SK-N-SH treated with all-trans-retinoic acid at 6 μM for 48 hours (cell line): ENCODE data around the gene ZMAT3.

Experiments
- ARNTL ChIP-seq: fragments of 450-650 bp; formaldehyde crosslinking; IDR thresholded peaks from 2 replicates; pipeline ENCODE4 v1.5.0; 2020; ENCODE audit warnings: low read depth, mild to moderate bottlenecking, moderate library complexity, borderline replicate concordance
- CREB5 ChIP-seq: fragments of 250-450 bp; sonication (Bioruptor Pico); IDR thresholded peaks from 2 replicates; pipeline ENCODE4 v1.5.1; 2020; ENCODE audit warnings: low read depth, mild to moderate bottlenecking, moderate library complexity
- ESRRG ChIP-seq: fragments of 250-450 bp; sonication (Bioruptor Pico); IDR thresholded peaks from 2 replicates; pipeline ENCODE4 v1.6.1; 2021; ENCODE audit warnings: mild to moderate bottlenecking
- GLIS3 ChIP-seq: fragments of 250-450 bp; sonication (Bioruptor Pico); IDR thresholded peaks from 2 replicates; pipeline ENCODE4 v1.5.0; 2020; ENCODE audit warnings: mild to moderate bottlenecking, moderate library complexity
- ISL1 ChIP-seq: fragments of 250-450 bp; sonication (Bioruptor Pico); IDR thresholded peaks from 2 replicates; pipeline ENCODE4 v2.1.2; 2022; ENCODE audit warnings: mild to moderate bottlenecking, moderate library complexity
- OSR1 ChIP-seq: fragments of 250-450 bp; sonication (Bioruptor Pico); IDR thresholded peaks from 2 replicates; pipeline ENCODE4 v1.8.0; 2022; ENCODE audit warnings: moderate library complexity, mild to moderate bottlenecking, inconsistent platforms
- RARB ChIP-seq: fragments of 250-450 bp; sonication (Bioruptor Pico); IDR thresholded peaks from 2 replicates; pipeline ENCODE4 v1.8.0; 2021; ENCODE audit warnings: mild to moderate bottlenecking, moderate library complexity
- SNAI2 ChIP-seq: fragments of 250-450 bp; sonication (Bioruptor Pico); IDR thresholded peaks from 2 replicates; pipeline ENCODE4 v1.5.0; 2020; ENCODE audit warnings: mild to moderate bottlenecking, moderate library complexity
- ZFP3 ChIP-seq: fragments of 250-450 bp; sonication (Bioruptor Pico); IDR thresholded peaks from 2 replicates; pipeline ENCODE4 v1.5.0; 2020; ENCODE audit warnings: mild to moderate bottlenecking, moderate library complexity
- ZNF565 ChIP-seq: fragments of 450-650 bp; formaldehyde crosslinking; conservative IDR thresholded peaks from 2 replicates; pipeline ENCODE4 v1.5.0; 2020; ENCODE audit warnings: low read depth, mild to moderate bottlenecking, moderate library complexity
- TF ChIP-seq, protein P1 (sequence below): fragments of 250-450 bp; sonication (Bioruptor Pico); IDR thresholded peaks from 2 replicates; pipeline ENCODE4 v1.8.0; 2020; ENCODE audit warnings: mild to moderate bottlenecking, moderate library complexity, borderline replicate concordance

DNA sequence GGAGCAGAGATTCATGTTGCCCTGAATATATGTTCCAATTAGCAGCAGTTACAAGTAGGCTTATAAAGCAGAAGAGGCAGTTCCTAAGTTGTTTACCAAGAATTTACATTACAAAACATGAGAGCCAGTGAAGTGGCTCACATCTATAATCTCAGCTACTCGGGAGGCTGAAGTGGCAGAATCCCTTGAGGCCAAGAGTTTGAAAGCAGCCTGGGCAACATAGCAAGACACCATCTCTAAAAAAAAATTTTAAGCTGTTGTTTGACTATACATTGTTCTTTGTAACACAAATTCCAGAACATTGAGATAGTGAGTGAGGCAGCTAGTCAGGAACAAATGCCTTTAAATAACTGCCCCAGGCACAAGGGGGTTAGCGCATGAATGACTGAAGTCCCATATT lies 10.3 kb upstream of the ZMAT3 start:
- TF ChIP-seq GLIS3 (CRISPR knock-in tag) (no peak), ZFP3 (CRISPR knock-in tag) (no peak), ZNF565 (CRISPR knock-in tag) (no peak), SNAI2 (CRISPR knock-in tag) (no peak), OSR1 (CRISPR knock-in tag) (no peak), ESRRG (CRISPR knock-in tag) (no peak), ISL1 (CRISPR knock-in tag) (no peak), RARB (no peak), CREB5 (no peak), ARNTL (CRISPR knock-in tag) (no peak)
- TF ChIP-seq, protein P1, sequence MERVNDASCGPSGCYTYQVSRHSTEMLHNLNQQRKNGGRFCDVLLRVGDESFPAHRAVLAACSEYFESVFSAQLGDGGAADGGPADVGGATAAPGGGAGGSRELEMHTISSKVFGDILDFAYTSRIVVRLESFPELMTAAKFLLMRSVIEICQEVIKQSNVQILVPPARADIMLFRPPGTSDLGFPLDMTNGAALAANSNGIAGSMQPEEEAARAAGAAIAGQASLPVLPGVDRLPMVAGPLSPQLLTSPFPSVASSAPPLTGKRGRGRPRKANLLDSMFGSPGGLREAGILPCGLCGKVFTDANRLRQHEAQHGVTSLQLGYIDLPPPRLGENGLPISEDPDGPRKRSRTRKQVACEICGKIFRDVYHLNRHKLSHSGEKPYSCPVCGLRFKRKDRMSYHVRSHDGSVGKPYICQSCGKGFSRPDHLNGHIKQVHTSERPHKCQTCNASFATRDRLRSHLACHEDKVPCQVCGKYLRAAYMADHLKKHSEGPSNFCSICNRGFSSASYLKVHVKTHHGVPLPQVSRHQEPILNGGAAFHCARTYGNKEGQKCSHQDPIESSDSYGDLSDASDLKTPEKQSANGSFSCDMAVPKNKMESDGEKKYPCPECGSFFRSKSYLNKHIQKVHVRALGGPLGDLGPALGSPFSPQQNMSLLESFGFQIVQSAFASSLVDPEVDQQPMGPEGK (CRISPR knock-in tag): no peak
